SU-DHL-6 (cell line): Measurements from ENCODE around the gene PRCC.

Experiments used
- H2AFZ ChIP-seq: fragments of 200-600 bp; sonication (generic); 2 replicates; pipeline ENCODE4 v1.6.1; 2014; ENCODE audit warnings: low read depth, mild to moderate bottlenecking, moderate library complexity, mixed read lengths, antibody characterized with exemption, low read length; ENCODE audit not compliant: severe bottlenecking
- H3F3A ChIP-seq: fragments of 200-600 bp; shearing (Covaris generic); 2 replicates; pipeline ENCODE4 v1.6.0; 2016; ENCODE audit warnings: antibody characterized with exemption, mild to moderate bottlenecking; ENCODE audit not compliant: insufficient read depth
- H3K27ac ChIP-seq: fragments of 200-600 bp; sonication (generic); 2 replicates; pipeline ENCODE4 v1.5.1; 2016; ENCODE audit warnings: low read depth, mild to moderate bottlenecking, low read length, moderate library complexity, mixed read lengths
- H3K27me3 ChIP-seq: fragments of 200-600 bp; sonication (generic), shearing (Covaris generic); 2 replicates; pipeline ENCODE4 v1.6.0; 2014; ENCODE audit warnings: mild to moderate bottlenecking, low read length
- H3K36me3 ChIP-seq: fragments of 200-600 bp; sonication (generic); 2 replicates; pipeline ENCODE4 v1.6.1; 2014; ENCODE audit warnings: mild to moderate bottlenecking, low read length, mixed read lengths
- H3K4me2 ChIP-seq: fragments of 300-600, 200-600 bp; shearing (Covaris generic), sonication (generic); 2 replicates; pipeline ENCODE4 v1.6.0; 2014; ENCODE audit warnings: low read length, low read depth, mild to moderate bottlenecking; ENCODE audit not compliant: poor library complexity, severe bottlenecking
- H3K4me3 ChIP-seq: fragments of 200-600 bp; sonication (generic); 2 replicates; pipeline ENCODE4 v1.5.1; 2014; ENCODE audit warnings: antibody characterized with exemption, low read length, mild to moderate bottlenecking, mixed read lengths; ENCODE audit not compliant: insufficient read depth, poor library complexity, severe bottlenecking
- H3K79me2 ChIP-seq: fragments of 200-600 bp; sonication (generic); 2 replicates; pipeline ENCODE4 v1.6.1; 2014; ENCODE audit warnings: mild to moderate bottlenecking, low read length, moderate library complexity; ENCODE audit not compliant: insufficient read depth
- H3K9ac ChIP-seq: fragments of 200-600 bp; sonication (generic); 2 replicates; pipeline ENCODE4 v1.7.0; 2014; ENCODE audit warnings: mild to moderate bottlenecking, low read length
- H3K9me2 ChIP-seq: fragments of 200-600 bp; sonication (generic); replicated peaks from 2 replicates; pipeline ENCODE4 v1.6.1; 2014; ENCODE audit warnings: low read length; ENCODE audit not compliant: insufficient read depth
- H3K9me3 ChIP-seq: fragments of 200-600 bp; sonication (generic); 2 replicates; pipeline ENCODE4 v1.6.1; 2014; ENCODE audit warnings: low read length, mixed read lengths; ENCODE audit not compliant: insufficient read depth
- H4K20me1 ChIP-seq: fragments of 200-600 bp; sonication (generic); 2 replicates; pipeline ENCODE4 v1.6.1; 2014; ENCODE audit warnings: low read depth, mild to moderate bottlenecking, antibody characterized with exemption, low read length, moderate library complexity, mixed read lengths
- EZH2phosphoT487 ChIP-seq: fragments of 200-600 bp; sonication (generic), shearing (Covaris generic); conservative IDR thresholded peaks from 2 replicates; pipeline ENCODE4 v1.6.1; 2018; ENCODE audit warnings: mild to moderate bottlenecking, antibody characterized with exemption, low read length, moderate library complexity, mixed read lengths
- TF ChIP-seq, protein P1 (sequence below): fragments of 200-600 bp; sonication (generic); IDR thresholded peaks from one replicate; pipeline ENCODE4 v1.5.1; 2017; ENCODE audit warnings: antibody characterized with exemption, mild to moderate bottlenecking, low read length, moderate library complexity; ENCODE audit not compliant: insufficient read depth, poor library complexity, severe bottlenecking

The PRCC gene

DNA sequence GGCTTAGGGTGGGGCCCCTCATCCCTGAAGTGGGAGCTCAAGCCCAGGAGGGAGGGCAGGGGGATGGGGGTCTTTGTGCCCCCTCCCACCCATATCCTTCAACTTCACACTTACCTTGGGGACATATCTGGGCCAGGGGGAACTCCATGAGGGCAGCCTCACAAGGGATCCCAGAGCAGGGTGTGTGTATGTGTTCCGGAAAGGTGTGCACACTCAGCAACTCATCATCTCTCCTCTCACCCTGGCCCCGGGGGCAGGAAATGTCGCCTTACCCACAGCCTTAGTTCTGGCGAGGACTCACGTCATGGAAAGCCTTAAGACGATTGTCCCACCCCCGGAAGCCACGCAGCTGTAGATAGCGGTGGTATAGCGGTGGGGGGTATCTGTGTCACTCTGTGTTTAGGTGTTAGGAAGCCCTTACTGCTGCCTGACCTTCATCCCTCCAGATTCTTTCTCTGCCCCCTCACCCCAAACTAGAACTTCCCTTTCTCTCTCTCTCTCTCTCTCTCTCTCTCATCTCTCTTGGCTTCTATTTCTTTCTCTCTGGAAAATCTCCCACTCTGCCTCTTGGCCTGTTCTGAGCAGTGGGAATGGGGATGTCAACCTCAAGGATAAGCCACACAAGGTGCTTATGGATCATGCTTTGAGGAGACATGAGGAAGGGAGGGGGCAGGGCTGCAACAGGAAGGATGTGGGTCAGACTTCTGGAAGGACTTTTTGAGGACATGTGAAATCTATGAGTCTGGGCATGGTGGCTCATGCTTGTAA is 49.4 kb downstream of the PRCC start, which contains the start of gene SH2D2A:
SH2D2A (minus strand) TSS at position 288 of the 768 bp plus-strand sequence; CDS start at position 148, 140 bp downstream.
- H4K20me1 ChIP-seq, result no peaks in the 10 kb centered on the region
- H3K9me2 ChIP-seq, result no peaks in the 10 kb centered on the region
- TF ChIP-seq, protein P1, sequence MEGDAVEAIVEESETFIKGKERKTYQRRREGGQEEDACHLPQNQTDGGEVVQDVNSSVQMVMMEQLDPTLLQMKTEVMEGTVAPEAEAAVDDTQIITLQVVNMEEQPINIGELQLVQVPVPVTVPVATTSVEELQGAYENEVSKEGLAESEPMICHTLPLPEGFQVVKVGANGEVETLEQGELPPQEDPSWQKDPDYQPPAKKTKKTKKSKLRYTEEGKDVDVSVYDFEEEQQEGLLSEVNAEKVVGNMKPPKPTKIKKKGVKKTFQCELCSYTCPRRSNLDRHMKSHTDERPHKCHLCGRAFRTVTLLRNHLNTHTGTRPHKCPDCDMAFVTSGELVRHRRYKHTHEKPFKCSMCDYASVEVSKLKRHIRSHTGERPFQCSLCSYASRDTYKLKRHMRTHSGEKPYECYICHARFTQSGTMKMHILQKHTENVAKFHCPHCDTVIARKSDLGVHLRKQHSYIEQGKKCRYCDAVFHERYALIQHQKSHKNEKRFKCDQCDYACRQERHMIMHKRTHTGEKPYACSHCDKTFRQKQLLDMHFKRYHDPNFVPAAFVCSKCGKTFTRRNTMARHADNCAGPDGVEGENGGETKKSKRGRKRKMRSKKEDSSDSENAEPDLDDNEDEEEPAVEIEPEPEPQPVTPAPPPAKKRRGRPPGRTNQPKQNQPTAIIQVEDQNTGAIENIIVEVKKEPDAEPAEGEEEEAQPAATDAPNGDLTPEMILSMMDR, result no peak
- TF ChIP-seq EZH2phosphoT487, result no peak
- no peaks in the 10 kb centered on the region for H3K79me2 ChIP-seq
- no peaks in the 10 kb centered on the region for H3F3A ChIP-seq
- H3K9me3 ChIP-seq, result no peaks in the 10 kb centered on the region
- H3K27ac ChIP-seq, result no peak within 1 kb of the TSS
- no peaks in the 10 kb centered on the region for H3K36me3 ChIP-seq
- peak within 1 kb of the TSS; percentile 28 for H3K9ac ChIP-seq
- peak within 1 kb of the TSS; percentile 27 for H3K4me3 ChIP-seq
- H3K27me3 ChIP-seq, result no peaks in the 10 kb centered on the region
- peak within 1 kb of the TSS; percentile 40 for H3K4me2 ChIP-seq
- peak within 1 kb of the TSS; percentile 18 for H2AFZ ChIP-seq

DNA sequence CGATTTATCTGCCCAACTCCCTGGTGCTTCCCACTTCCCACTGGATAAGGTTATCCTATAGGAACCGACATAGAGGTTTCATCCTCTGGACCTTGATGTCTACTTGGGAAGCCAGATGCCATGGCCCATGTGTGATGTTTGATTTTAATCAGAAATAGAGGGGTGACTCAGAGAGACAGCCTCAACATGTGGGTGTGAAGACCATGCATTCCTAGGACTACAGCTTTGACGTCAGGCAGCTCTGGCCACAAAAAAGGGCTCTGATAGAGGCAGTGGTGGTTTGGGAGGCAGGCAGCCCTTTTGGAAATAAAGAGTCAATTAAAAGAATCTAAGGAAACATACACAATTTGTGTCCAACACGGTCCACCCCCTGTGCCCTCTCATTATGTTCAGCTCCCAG is 54.5 kb downstream of the PRCC start:
- Histone ChIP-seq H3K79me2 (no peaks in the 10 kb centered on the region), H4K20me1 (no peaks in the 10 kb centered on the region), H3K9me3 (no peaks in the 10 kb centered on the region), H3K4me2 (no peak overlapping the region), H3F3A (no peaks in the 10 kb centered on the region), H3K27ac (no peak overlapping the region), H3K27me3 (no peaks in the 10 kb centered on the region), H3K36me3 (no peaks in the 10 kb centered on the region), H3K9ac (no peak overlapping the region), H3K4me3 (no peak overlapping the region), H2AFZ (no peak overlapping the region), H3K9me2 (no peaks in the 10 kb centered on the region)
- TF ChIP-seq, protein P1, result no peak
- TF ChIP-seq EZH2phosphoT487, result no peak

DNA sequence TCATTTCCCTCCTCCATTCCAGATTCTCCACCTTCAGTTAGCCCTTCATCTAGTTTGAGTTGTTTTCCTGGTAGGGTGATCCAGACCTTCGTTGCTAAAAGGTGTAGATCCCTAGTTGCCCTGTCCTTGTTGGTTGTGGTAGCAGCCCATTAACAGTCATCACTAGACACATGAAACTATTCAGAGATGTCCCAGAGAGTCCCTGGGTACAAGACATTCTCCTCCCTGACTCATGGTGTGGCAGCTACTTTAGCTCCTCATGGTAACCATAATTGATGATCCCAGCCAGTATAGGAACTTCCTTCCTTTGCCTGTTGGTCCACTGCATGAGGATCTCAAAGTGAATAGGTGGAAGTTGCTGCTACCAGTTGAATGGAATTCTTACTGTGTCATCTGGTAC is 55.3 kb downstream of the PRCC start:
- H2AFZ ChIP-seq, result no peak overlapping the region
- H3K27ac ChIP-seq, result no peak overlapping the region
- H3K9me3 ChIP-seq, result no peaks in the 10 kb centered on the region
- no peaks in the 10 kb centered on the region for H3K79me2 ChIP-seq
- no peaks in the 10 kb centered on the region for H3F3A ChIP-seq
- H3K4me2 ChIP-seq, result no peak overlapping the region
- no peaks in the 10 kb centered on the region for H3K27me3 ChIP-seq
- no peaks in the 10 kb centered on the region for H4K20me1 ChIP-seq
- H3K9me2 ChIP-seq, result no peaks in the 10 kb centered on the region
- no peak overlapping the region for H3K4me3 ChIP-seq
- TF ChIP-seq, protein P1, result no peak
- TF ChIP-seq EZH2phosphoT487, result no peak
- no peak overlapping the region for H3K9ac ChIP-seq
- H3K36me3 ChIP-seq, result no peaks in the 10 kb centered on the region
